Activated CD8-positive, alpha-beta T cell treated with anti-CD3 and anti-CD28 coated beads for 36 hours (primary cell): ENCODE data around the gene OTUD6A. TPM values are rescaled to one million over a fixed set of nuclear protein-coding genes. Genes with fewer than 3 reads are reported as not detected.

ENCODE experiments used
- ATAC-seq: fragments of 200-7000 bp; cut with Tn5 transposase; one replicate; pipeline ENCODE4 v1.10.0; 2021; ENCODE audit warnings: mild to moderate bottlenecking, moderate library complexity
- CTCF ChIA-PET: fragments of 350-600 bp; sonication (Branson Sonifier 250); formaldehyde crosslinking; loops from one replicate; lab custom pipeline; 2021; ENCODE audit warnings: antibody characterized with exemption; lab: Charles Lee
- POLR2A ChIA-PET: fragments of 350-600 bp; sonication (Branson Sonifier 250); formaldehyde crosslinking; loops from one replicate; lab custom pipeline; 2021; ENCODE audit warnings: antibody characterized with exemption; lab: Charles Lee
- DNase-seq: peaks from one replicate; pipeline ENCODE4 v3.0.0-alpha.2; 2020
- H3K27ac Mint-ChIP-seq: one replicate; pipeline ENCODE4 v1.8.0; 2021; ENCODE audit warnings: mild to moderate bottlenecking, mixed read lengths
- H3K27me3 Mint-ChIP-seq: one replicate; pipeline ENCODE4 v1.8.0; 2021; ENCODE audit warnings: mixed read lengths
- H3K36me3 Mint-ChIP-seq: one replicate; pipeline ENCODE4 v1.8.0; 2021; ENCODE audit warnings: low read depth, mixed read lengths
- H3K4me1 Mint-ChIP-seq: one replicate; pipeline ENCODE4 v1.8.0; 2021; ENCODE audit warnings: low read depth, mixed read lengths
- H3K4me3 Mint-ChIP-seq: one replicate; pipeline ENCODE4 v1.8.0; 2021; ENCODE audit warnings: mild to moderate bottlenecking, moderate library complexity, mixed read lengths
- H3K9me3 Mint-ChIP-seq: one replicate; pipeline ENCODE4 v1.8.0; 2021; ENCODE audit warnings: mixed read lengths
- intact Hi-C: fragments of 100-400 bp; cut with micrococcal nuclease; formaldehyde crosslinking; loops from one replicate; pipeline ENCODE4 v1.10.0; 2022
- total RNA-seq, 2 experiments: library from RNA; stranded (reverse); gene quantifications; one replicate each; pipeline ENCODE4 v1.2.3, GENCODE V29; 2021
- TF ChIP-seq, protein P1 (sequence below): fragments of 200-600 bp; IDR thresholded peaks from one replicate; pipeline ENCODE4 v1.8.0; 2022; ENCODE audit warnings: antibody characterized with exemption, mild to moderate bottlenecking

The OTUD6A gene
- total RNA-seq, 2 experiments from 2014 or later: not detected

DNA sequence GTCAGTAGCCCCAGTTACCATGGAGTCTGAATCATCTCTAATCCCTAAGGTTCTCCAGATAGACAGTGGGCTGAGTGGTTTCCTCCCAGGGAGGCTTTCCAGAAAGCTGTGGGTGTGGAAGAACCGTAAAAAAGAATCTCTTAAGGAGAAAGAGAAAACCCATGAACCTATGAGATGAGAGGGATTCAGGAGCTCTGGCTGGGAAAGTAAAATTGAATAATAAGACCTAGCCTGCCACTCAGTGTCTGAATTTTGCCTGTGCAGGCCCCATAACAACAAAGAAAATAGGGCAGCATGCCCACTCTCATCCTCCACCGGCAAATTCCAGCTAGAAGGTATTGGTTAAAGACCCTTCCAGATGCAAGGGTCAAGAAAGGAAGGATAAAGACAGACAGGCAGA is 29.5 kb upstream of the OTUD6A start:
- POLR2A ChIA-PET: no interaction called here
- CTCF ChIA-PET: interaction anchor here (1.4 to 3.0 kb wide), 3 partner anchors 53 to 100 kb away, joined by 4 to 29 read pairs (median 8); partner anchors contain the start of gene IGBP1
- Mint-ChIP-seq H3K27me3 (no peaks in the 10 kb centered on the region), H3K9me3 (no peaks in the 10 kb centered on the region), H3K4me1 (peaks cover 2% of the 10 kb centered on the region), H3K4me3 (no peak overlapping the region), H3K36me3 (no peaks in the 10 kb centered on the region), H3K27ac (no peak overlapping the region)
- no peak for DNase-seq
- intact Hi-C loops: loop anchor here (5.0 kb wide), 2 partner anchors 65 to 495 kb away; no protein-coding TSS in a partner anchor
- TF ChIP-seq, protein P1, sequence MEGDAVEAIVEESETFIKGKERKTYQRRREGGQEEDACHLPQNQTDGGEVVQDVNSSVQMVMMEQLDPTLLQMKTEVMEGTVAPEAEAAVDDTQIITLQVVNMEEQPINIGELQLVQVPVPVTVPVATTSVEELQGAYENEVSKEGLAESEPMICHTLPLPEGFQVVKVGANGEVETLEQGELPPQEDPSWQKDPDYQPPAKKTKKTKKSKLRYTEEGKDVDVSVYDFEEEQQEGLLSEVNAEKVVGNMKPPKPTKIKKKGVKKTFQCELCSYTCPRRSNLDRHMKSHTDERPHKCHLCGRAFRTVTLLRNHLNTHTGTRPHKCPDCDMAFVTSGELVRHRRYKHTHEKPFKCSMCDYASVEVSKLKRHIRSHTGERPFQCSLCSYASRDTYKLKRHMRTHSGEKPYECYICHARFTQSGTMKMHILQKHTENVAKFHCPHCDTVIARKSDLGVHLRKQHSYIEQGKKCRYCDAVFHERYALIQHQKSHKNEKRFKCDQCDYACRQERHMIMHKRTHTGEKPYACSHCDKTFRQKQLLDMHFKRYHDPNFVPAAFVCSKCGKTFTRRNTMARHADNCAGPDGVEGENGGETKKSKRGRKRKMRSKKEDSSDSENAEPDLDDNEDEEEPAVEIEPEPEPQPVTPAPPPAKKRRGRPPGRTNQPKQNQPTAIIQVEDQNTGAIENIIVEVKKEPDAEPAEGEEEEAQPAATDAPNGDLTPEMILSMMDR: no peak
- no peak for ATAC-seq

DNA sequence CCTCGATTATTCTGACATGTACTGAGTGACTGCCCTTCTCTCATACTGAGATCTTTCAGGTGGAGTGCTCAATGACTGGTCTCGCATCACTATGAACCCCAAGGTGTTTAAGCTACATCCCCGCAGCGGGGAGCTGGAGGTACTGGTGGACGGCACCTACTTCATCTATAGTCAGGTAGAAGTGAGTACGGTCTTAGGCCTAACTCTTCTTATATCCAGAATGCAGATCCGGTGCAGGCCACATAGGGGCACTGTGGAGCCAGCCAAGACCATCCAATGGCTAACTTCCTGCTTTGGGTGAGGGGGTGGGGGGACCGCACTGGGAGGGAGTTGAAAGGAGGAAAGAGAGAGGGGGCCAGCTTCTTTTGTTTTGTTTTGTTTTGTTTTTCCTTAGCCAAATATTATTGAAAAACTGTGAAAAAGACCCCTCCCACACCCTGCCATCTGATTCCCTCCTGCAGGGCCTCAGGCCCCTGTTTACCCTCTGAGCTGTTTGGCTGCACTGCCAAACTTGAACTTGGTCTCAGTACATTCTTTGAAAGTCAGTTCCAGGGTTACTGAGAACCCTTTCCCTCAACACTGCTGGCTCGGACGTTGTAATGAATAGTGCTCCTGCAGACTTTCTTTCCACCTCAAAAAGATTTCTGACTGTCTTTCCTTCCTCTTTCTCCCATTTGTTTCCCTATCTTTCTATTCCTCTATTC is 28.8 kb upstream of the OTUD6A start:
- TF ChIP-seq, protein P1: peak; percentile 61
- no peak overlapping the region for H3K27ac Mint-ChIP-seq
- H3K4me3 Mint-ChIP-seq: no peak overlapping the region
- H3K9me3 Mint-ChIP-seq: no peaks in the 10 kb centered on the region
- peak; percentile 65 for DNase-seq
- H3K36me3 Mint-ChIP-seq: no peaks in the 10 kb centered on the region
- H3K27me3 Mint-ChIP-seq: no peaks in the 10 kb centered on the region
- POLR2A ChIA-PET: no interaction called here
- peak; percentile 79 for ATAC-seq
- CTCF ChIA-PET: interaction anchor here (1.4 to 3.0 kb wide), 3 partner anchors 52 to 99 kb away, joined by 4 to 29 read pairs (median 8); partner anchors contain the start of gene IGBP1
- intact Hi-C loops: loop anchor here (5.0 kb wide), 2 partner anchors 64 to 496 kb away; no protein-coding TSS in a partner anchor
- H3K4me1 Mint-ChIP-seq: peaks cover 2% of the 10 kb centered on the region

DNA sequence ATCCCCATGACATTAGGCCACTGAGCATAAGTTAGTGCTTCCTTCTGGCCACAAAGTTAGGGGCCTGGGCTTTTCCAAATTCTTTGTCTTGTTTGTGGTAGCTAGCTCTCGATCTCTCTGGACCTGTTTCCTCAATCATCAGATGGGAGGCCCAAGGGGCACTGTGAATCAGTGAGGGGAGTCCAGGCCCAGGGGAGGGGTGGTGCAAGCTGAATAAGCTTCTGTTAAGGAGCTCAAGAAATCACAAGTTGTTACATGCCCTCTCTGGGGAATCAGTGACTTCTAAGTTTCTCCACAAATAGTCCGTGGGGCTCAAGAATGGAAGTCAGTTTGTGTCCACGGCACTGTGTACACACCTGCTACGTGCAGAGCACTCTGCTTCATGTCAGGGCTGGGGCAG is 27.6 kb upstream of the OTUD6A start:
- DNase-seq (no peak), ATAC-seq (no peak)
- TF ChIP-seq, protein P1: no peak
- no peaks in the 10 kb centered on the region for H3K9me3 Mint-ChIP-seq
- intact Hi-C loops: loop anchor here (5.0 kb wide), 2 partner anchors 63 to 497 kb away; no protein-coding TSS in a partner anchor
- no peaks in the 10 kb centered on the region for H3K36me3 Mint-ChIP-seq
- H3K27ac Mint-ChIP-seq: no peak overlapping the region
- peaks cover 2% of the 10 kb centered on the region for H3K4me1 Mint-ChIP-seq
- ChIA-PET CTCF (interaction anchor here (3.0 kb wide), 1 partner anchor 63 kb away, joined by 29 read pairs; no protein-coding TSS in a partner anchor), POLR2A (no interaction called here)
- H3K27me3 Mint-ChIP-seq: no peaks in the 10 kb centered on the region
- no peak overlapping the region for H3K4me3 Mint-ChIP-seq

DNA sequence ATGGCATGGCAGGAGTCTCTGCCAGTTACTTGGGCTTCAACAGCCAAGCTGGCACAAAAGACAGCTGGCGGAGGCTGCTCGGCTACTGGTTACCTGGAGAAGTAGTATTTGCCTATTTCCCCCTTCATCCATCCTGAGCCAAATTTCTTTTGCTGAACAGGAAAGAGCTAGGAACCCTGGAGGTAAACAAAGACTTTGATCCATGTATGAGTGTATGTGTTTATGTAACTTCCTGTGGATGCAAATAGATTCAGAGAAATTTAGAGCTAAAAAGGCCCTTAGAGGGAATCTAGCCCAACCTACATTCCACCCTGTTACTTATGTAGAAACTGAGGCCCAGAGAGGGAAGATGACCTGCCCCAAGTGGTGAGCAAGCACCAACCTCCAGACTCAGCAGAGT is 23.7 kb upstream of the OTUD6A start:
- no peaks in the 10 kb centered on the region for H3K4me1 Mint-ChIP-seq
- intact Hi-C loops: no loop called here
- ChIA-PET CTCF (no interaction called here), POLR2A (no interaction called here)
- no peak overlapping the region for H3K27ac Mint-ChIP-seq
- DNase-seq: no peak
- no peak overlapping the region for H3K4me3 Mint-ChIP-seq
- no peak for ATAC-seq
- no peaks in the 10 kb centered on the region for H3K36me3 Mint-ChIP-seq
- H3K9me3 Mint-ChIP-seq: no peaks in the 10 kb centered on the region
- TF ChIP-seq, protein P1: no peak
- no peaks in the 10 kb centered on the region for H3K27me3 Mint-ChIP-seq

DNA sequence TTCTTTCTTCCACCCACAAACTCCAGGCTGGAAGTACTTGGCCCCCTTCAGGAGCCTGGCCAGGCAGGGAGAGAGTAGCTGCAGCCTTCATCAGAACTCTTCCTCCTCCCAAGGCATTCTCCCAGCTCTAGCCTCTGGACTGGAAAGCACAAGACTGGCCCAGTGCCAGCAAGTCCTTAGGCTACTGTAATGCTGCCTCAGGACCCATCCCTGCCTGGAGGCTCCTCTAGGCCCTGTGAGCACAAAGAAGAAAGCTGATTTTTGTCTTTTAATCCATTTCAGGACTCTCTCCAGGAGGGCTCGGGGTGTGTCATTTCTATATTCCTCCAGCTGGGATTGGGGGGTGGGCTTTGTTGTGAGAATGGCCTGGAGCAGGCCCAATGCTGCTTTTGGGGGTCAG is 23.3 kb upstream of the OTUD6A start:
- H3K9me3 Mint-ChIP-seq: no peaks in the 10 kb centered on the region
- intact Hi-C loops: no loop called here
- no peak overlapping the region for H3K4me3 Mint-ChIP-seq
- no peaks in the 10 kb centered on the region for H3K36me3 Mint-ChIP-seq
- H3K4me1 Mint-ChIP-seq: no peaks in the 10 kb centered on the region
- DNase-seq: no peak
- no peaks in the 10 kb centered on the region for H3K27me3 Mint-ChIP-seq
- ChIA-PET CTCF (interaction anchor here (2.9 kb wide), 1 partner anchor 9 kb away, joined by 13 read pairs; no protein-coding TSS in a partner anchor), POLR2A (no interaction called here)
- TF ChIP-seq, protein P1: no peak
- no peak for ATAC-seq
- H3K27ac Mint-ChIP-seq: no peak overlapping the region
